Testis (tissue), 3 donors: ENCODE data around the gene STAP2. TPM values are rescaled to one million over a fixed set of nuclear protein-coding genes. Genes with fewer than 3 reads are reported as not detected.

Experiments used
- DNase-seq: peaks from one replicate; pipeline ENCODE4 v3.0.0-alpha.2; 2019
- H3K27ac ChIP-seq, 2 donors: fragments of 200-600 bp; sonication (generic); one replicate each; pipeline ENCODE4 v1.5.1; 2019
- H3K27me3 ChIP-seq: fragments of 200-600 bp; sonication (generic); one replicate; pipeline ENCODE4 v1.5.1; 2019
- H3K36me3 ChIP-seq: fragments of 200-600 bp; sonication (generic); one replicate; pipeline ENCODE4 v1.5.1; 2017; ENCODE audit warnings: low read depth; ENCODE audit errors: missing control alignments
- H3K4me1 ChIP-seq: fragments of 200-600 bp; sonication (generic); one replicate; pipeline ENCODE4 v1.5.1; 2019
- H3K4me3 ChIP-seq, 2 donors: fragments of 200-600 bp; sonication (generic); one replicate each; pipeline ENCODE4 v1.5.1; 2017 to 2019
- H3K9me3 ChIP-seq: fragments of 200-600 bp; sonication (generic); one replicate; pipeline ENCODE4 v1.5.1; 2017
- CTCF ChIP-seq, 3 experiments: fragments of 450-650 bp in 2 of 3; fragments of 200-600 bp in 1 of 3; sonication (generic) in 1 of 3; IDR thresholded peaks; one replicate each; pipeline ENCODE4 v1.5.1; 2016 to 2019; ENCODE audit warnings: antibody characterized with exemption in 3 of 3, mild to moderate bottlenecking in 2 of 3, moderate library complexity in 1 of 3
- POLR2A ChIP-seq: fragments of 450-650 bp; IDR thresholded peaks from one replicate; pipeline ENCODE4 v1.6.1; 2017; ENCODE audit warnings: antibody characterized with exemption, mild to moderate bottlenecking, moderate library complexity
- WGBS, 2 donors: methylation state at CpG; one replicate each; pipeline ENCODE4 v1.1.5; 2018; 5-methylcytosine and 5-hydroxymethylcytosine counted together
- intact Hi-C: fragments of 100-400 bp; cut with DNase I; formaldehyde crosslinking; loops from one replicate; pipeline ENCODE4 v1.15.1; 2023; ENCODE audit warnings: low total_unique reads
- polyA plus RNA-seq: library from polyadenylated mRNA; stranded (reverse); fragments of 350-450 nt; fragmentation: Illumina TruSeq; extraction: RNeasy Lipid Tissue Mini Kit (QIAGEN cat#74804); gene quantifications from one replicate; pipeline ENCODE4 v1.2.3, GENCODE V29; 2014; ENCODE audit warnings: low read depth, low replicate concordance; ENCODE audit not compliant: insufficient read depth
- total RNA-seq, 2 donors: library from RNA; depleted of rRNA; stranded (reverse); fragments of >200 nt; gene quantifications; one replicate each; pipeline ENCODE4 v1.2.3, GENCODE V29; 2016

The STAP2 gene
- total and polyA plus RNA-seq, 3 donors from 2014 or later, result 5.3 to 6.4 (median 6.2) TPM

GRCh38 chr19:4379383-4380253, 41.0 kb upstream of the STAP2 start:
- intact Hi-C loops, result no loop called here
- H3K27ac ChIP-seq, result no peak overlapping the region
- no peaks in the 10 kb centered on the region for H3K27me3 ChIP-seq
- WGBS, 2 donors, result 61 to 73% methylated on average over 18 to 20 of the region's 20 CpGs
- TF ChIP-seq POLR2A (no peak), CTCF (IDR thresholded peaks at IDR 0.05) (no peak)
- H3K9me3 ChIP-seq, result no peaks in the 10 kb centered on the region
- H3K4me3 ChIP-seq, result no peak overlapping the region
- DNase-seq, result no peak
- H3K36me3 ChIP-seq, result no peaks in the 10 kb centered on the region
- peaks cover 31% of the 10 kb centered on the region for H3K4me1 ChIP-seq

- H3K4me3 ChIP-seq, result no peak overlapping the region
- H3K9me3 ChIP-seq, result no peaks in the 10 kb centered on the region
- DNase-seq, result no peak
- H3K36me3 ChIP-seq, result no peaks in the 10 kb centered on the region
- 86 to 96% methylated on average over 10 to 11 of the region's 11 CpGs for WGBS, 2 donors
- TF ChIP-seq POLR2A (no peak), CTCF (IDR thresholded peaks at IDR 0.05) (no peak)
- intact Hi-C loops, result no loop called here
- peaks cover 38% of the 10 kb centered on the region for H3K4me1 ChIP-seq
- H3K27me3 ChIP-seq, result no peaks in the 10 kb centered on the region
- H3K27ac ChIP-seq, result no peak overlapping the region
Measured at GRCh38 chr19:4378886-4379285, 40.3 kb upstream of the STAP2 start.

GRCh38 chr19:4376991-4377781, 38.6 kb upstream of the STAP2 start:
- DNase-seq, result no peak
- no peak for TF ChIP-seq POLR2A
- TF ChIP-seq CTCF (IDR thresholded peaks at IDR 0.05), result no peak
- intact Hi-C loops, result no loop called here
- peaks cover 51% of the 10 kb centered on the region for H3K4me1 ChIP-seq
- H3K36me3 ChIP-seq, result no peaks in the 10 kb centered on the region
- no peak overlapping the region for H3K4me3 ChIP-seq
- H3K27ac ChIP-seq, result no peak overlapping the region
- H3K27me3 ChIP-seq, result no peaks in the 10 kb centered on the region
- 72 to 79% methylated on average over 8 to 23 of the region's 23 CpGs for WGBS, 2 donors
- no peaks in the 10 kb centered on the region for H3K9me3 ChIP-seq

- Histone ChIP-seq H3K4me3 (no peak overlapping the region), H3K9me3 (no peaks in the 10 kb centered on the region), H3K27ac (no peak overlapping the region), H3K4me1 (peaks cover 51% of the 10 kb centered on the region), H3K27me3 (no peaks in the 10 kb centered on the region), H3K36me3 (no peaks in the 10 kb centered on the region)
- 75 to 78% methylated on average over 10 of the region's 10 CpGs for WGBS, 2 donors
- intact Hi-C loops, result no loop called here
- TF ChIP-seq POLR2A, result no peak
- TF ChIP-seq CTCF (IDR thresholded peaks at IDR 0.05), result no peak
- no peak for DNase-seq
Measured at GRCh38 chr19:4376671-4376990, 38.0 kb upstream of the STAP2 start.
